Measurements from ENCODE around the gene PPAN.

PPAN gene

DNA sequence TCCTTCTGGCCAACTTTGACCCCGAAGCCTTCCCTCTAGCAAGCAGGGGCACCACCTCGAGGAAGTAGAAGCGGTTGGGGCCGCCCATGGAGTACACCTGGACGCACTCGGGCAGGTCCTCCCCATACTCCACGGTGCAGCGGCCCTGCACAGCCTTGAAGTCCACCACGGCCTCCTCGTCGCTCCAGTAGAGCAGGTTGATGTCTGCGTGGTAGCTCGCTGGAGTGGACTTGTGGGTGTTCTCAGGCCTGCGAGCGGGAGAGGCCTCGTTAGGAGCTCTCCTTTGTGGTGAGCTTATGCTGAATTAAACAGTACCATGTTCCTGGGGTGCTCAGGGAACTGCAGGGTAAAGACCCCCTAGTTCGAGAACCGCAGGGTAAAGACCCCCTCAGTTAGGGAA, 35.8 kb downstream of the PPAN start:
- no peak for DNase-seq

DNA sequence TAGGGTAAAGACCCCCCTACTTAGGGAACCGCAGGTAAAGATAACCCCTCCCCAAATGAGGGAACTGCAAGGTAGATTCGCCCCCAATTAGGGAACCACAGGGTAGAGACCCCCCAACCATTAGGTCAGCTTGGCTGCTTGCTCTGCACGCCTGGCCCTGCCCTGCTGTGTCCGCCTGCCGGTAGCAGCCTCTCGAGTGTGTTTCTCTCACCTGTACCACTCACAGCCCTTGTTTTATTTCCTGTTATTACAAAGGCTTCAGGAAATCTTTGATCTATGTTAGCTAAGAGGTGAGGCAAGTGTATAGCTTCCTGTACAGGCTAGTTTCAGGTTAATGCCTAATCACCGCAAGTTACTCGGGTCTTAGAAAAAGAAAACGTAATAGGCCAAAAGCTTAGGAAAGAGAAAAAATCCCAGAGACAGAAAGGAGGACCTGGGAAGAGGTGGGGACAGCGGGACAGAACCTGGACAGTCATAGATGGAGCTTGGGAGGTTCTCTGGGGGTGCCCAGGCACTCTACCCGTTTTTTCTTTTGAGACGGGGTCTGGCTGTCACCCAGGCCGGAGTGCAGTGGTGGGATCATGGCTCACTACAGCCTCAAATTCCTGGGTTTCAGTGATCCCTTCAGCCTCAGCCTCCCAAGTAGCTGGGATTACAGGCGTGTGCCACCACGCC, 36.7 kb downstream of the PPAN start:
- DNase-seq: peak; percentile 85

DNA sequence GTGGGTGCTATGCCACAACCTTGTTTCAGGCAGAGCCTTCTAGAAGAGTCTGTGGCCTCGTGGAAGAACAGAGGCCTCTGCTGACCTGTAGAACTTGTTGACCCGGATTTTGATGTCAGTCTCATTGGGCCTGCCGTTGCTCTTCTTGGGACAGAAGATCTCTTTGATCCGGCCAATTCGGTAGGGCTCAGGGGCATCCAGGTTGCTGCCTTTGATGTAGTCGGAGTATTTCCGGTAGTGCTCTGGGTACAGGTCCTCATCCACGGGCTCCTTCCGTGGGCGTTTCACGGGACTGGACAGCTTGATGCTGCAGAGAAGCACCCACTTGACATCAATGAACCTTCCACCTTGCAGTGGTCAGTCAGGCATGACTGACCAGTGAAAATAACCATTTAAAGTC, 37.5 kb downstream of the PPAN start:
- DNase-seq: peak; percentile 39

DNA sequence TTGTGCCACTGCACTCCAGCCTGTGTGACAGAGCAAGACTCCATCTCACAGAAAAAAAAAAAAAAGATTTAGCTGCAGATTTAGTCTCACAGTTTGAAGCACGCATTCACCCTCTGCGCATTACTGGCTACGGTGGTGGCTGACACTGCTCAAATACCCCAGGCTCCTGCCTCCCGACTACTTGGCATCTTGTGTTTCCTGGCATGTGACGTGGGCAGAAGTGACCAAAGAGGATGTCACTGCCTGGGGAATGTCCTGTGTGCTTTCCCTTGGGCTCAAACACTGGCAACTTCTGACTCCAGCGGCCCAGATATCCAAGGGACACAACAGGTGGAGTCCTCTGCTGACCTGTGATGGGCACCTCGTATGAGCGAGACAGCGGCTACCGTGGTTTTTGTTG, 38.2 kb downstream of the PPAN start:
- DNase-seq: peak; percentile 36

DNA sequence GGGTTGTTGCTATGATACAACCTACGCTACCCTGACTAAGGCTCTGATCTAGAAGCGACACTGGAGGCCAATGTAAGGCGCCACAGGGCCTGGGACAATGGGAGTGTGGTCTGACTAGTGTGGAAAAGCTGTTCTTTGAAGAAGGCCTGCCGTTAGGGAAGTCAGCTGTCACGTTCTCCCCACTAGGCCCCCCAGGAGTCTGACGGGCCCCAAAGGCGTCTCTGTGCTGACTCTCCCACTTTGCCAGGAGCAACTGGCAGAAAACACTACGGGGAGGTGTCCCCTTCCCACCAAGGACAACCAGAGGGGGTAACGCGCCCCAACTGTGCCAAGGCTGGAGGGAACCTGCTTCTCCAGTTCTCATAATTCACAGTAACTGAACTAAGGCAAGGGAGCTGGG, 38.9 kb downstream of the PPAN start:
- peak; percentile 12 for DNase-seq

DNA sequence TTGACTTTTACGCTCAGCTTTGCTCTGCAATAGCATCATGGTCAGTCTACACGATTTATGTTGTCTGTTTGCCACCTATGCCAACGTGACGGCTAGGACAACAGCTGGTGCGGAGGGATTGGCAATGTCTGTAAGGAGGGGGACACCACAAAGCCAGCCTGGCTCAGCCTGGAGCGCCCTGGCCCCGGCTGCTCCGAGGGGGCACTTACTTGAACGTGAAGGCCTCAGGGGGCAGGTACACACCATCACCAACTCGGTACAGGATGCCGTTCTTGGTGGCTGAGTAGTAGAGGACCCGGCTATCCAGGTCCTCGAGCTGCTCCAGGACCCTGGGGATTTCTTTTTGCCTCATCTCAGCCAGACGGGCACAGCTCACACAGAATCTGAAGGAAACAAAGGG, 40.0 kb downstream of the PPAN start:
- no peak for DNase-seq

DNA sequence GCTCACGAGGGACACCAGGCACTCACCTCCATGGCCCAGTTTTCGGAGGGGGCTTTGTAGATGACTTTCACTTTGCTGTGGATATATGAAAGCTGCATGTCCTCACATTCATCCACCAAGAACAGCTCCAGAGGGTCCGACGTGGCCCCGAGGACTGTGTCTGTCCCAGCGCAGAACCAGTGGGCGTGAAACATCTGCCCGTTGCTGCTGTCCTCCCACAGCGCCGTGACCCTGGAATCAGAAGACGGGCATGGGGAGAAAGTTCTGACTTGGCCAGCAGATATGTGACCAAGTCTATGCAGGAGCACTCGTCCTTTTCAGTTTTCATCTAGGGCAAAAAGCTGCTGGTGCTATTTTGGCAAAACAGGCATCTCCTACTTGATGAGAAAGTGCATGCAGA, 43.3 kb downstream of the PPAN start:
- DNase-seq: no peak

DNA sequence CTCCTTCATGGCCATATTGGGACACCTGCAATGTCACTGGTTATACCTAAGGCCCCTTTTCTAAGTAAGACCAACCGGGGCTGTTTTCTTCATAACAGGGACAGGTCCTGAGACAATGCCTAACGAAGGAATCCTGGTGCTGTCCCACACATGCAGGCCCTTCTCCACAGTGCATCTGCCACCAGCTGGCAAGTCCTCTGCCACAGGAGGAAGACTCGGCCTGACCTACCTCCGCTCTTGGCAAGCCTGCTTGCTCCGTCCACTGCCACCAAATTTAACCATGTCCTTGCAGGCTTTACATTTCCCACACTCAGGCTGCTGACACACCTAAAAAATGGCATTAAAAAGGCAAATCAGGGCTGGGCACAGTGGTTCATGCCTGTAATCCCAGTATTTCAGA, 45.4 kb downstream of the PPAN start:
- no peak for DNase-seq

DNA sequence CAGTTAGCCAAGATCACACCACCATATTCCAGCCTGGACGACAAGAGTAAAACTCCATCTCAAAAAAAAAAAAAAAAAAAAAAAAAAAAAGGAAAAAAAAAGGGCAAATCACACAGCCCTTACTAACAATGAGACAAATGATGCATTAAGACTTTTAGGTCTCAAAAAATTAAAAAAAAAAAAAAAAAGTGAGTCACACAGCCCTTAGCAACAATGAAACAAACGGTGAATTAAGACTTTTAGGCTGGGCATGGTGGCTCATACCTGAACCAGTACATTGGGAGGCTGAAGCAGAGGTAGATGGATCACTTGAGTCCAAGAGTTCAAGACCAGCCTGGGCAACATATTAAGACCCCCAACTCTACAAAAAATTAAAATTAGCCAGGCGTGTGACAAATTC, 45.9 kb downstream of the PPAN start:
- no peak for DNase-seq

DNA sequence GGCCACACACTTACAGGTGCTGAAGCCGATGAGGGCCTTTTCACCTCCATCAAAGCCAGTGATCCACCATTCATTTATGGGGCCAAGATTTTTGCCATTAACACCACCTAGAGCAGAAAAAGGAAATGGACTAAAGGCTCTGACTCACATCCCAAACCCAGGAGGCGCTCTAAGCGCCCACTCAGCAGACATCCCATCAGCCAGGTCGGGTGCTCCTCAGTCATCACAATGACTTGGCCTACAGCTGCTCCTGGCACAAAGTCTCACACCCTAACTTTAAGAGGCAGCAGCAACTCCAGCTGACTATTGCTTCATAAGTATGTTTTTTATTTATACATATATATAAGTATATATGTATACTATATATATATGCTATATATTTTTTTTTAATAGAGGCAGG, 49.7 kb downstream of the PPAN start:
- DNase-seq: no peak

DNA sequence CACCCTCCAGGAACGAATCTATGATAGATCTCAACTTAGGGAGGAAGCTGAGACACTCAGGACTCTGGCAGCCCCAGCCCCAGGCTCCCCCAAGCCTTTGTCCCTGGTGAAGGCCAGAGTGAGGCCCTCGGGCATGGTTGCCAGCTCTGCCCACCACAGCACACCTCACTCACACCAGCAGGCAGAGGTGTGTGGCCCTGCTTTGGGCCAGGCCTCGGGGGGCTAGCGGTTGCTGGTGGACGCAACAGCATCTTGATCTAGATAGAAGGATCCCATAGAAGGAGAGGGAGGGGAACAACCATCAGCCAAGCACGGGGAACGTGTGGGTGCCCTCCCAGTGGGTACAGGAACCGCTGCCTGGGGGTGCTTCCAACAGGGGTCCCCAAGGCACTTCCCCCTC, 51.9 kb downstream of the PPAN start:
- no peak for DNase-seq

DNA sequence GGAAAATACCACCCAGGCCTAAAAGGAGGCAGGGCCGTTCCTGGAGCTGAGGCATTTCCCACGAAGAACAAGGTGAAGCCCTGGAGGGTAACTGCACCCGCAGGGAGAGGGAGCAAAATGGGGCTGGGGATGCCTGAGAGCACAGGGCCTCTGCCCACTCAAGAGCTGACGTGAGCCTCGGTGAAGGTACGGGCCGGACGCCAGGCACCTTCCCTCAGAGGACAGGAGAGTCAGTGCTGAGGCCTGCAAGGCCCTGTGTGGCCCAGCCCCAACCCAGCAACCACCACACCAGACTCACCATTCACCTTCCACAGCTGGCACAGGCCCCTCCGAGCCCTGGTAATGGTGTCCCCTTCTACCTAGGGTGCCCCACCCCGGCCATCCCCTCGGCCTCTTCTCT, 52.3 kb downstream of the PPAN start:
- DNase-seq: no peak

DNA sequence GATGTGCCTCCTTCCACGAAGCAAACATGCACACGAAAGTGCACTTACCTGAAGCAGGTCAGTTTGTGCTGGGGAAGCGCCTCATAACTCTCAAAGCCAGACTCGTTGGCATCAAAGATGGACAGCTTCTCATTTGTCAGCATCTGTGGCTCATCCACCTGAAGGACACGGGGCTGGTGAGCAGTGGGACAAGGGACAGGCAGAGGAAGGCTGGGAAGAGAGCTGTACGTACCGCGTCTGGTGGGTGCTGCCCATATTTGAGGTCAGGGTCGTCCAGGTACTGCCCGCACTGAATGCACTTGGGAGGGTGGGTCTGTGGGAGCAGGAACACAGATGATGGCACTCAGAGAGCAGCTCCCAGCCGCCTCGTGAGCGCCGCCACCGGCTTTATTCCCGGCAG, 53.4 kb downstream of the PPAN start:
- DNase-seq: no peak

Measured in CD4-positive, alpha-beta T cell treated with Interleukin-21 for 1 hour (primary cell).